IgD-negative memory B cell (primary cell): ENCODE measurements around the gene BAD. TPM values are rescaled to one million over a fixed set of nuclear protein-coding genes. Genes with fewer than 3 reads are reported as not detected.
A peak's percentile ranks its signal among the peaks of the same experiment; 100 is the strongest.
"Not testable (repeated sequence)": the region's sequence is repeated elsewhere in the genome, so short reads cannot be mapped to it uniquely, and the experiment has no call there.

ENCODE experiments used
- H3K27ac Mint-ChIP-seq, 3 donors: one replicate each; pipeline ENCODE4 v1.8.0; 2020 to 2022; ENCODE audit warnings: mild to moderate bottlenecking in 3 of 3, mixed read lengths in 3 of 3, moderate library complexity in 1 of 3
- H3K27me3 Mint-ChIP-seq: one replicate; pipeline ENCODE4 v1.8.0; 2021; ENCODE audit warnings: mixed read lengths
- H3K36me3 Mint-ChIP-seq: one replicate; pipeline ENCODE4 v1.8.0; 2020; ENCODE audit warnings: mild to moderate bottlenecking, mixed read lengths
- H3K4me1 Mint-ChIP-seq, 3 donors: one replicate each; pipeline ENCODE4 v1.8.0; 2020 to 2022; ENCODE audit warnings: mixed read lengths in 3 of 3, mild to moderate bottlenecking in 1 of 3
- H3K4me3 Mint-ChIP-seq, 4 donors: one replicate each; pipeline ENCODE4 v1.8.0; 2020 to 2022; ENCODE audit warnings: mild to moderate bottlenecking in 4 of 4, mixed read lengths in 4 of 4, moderate library complexity in 3 of 4
- H3K9me3 Mint-ChIP-seq, 3 donors: one replicate each; pipeline ENCODE4 v1.8.0; 2020 to 2021; ENCODE audit warnings: mixed read lengths in 3 of 3, mild to moderate bottlenecking in 1 of 3
- polyA plus RNA-seq: library from polyadenylated mRNA; unstranded; fragments of 300-500 nt; fragmentation: Illumina TruSeq; gene quantifications from one replicate; pipeline ENCODE4 v1.2.3, GENCODE V29; 2021

The BAD gene
- 53.2 TPM for polyA plus RNA-seq

DNA sequence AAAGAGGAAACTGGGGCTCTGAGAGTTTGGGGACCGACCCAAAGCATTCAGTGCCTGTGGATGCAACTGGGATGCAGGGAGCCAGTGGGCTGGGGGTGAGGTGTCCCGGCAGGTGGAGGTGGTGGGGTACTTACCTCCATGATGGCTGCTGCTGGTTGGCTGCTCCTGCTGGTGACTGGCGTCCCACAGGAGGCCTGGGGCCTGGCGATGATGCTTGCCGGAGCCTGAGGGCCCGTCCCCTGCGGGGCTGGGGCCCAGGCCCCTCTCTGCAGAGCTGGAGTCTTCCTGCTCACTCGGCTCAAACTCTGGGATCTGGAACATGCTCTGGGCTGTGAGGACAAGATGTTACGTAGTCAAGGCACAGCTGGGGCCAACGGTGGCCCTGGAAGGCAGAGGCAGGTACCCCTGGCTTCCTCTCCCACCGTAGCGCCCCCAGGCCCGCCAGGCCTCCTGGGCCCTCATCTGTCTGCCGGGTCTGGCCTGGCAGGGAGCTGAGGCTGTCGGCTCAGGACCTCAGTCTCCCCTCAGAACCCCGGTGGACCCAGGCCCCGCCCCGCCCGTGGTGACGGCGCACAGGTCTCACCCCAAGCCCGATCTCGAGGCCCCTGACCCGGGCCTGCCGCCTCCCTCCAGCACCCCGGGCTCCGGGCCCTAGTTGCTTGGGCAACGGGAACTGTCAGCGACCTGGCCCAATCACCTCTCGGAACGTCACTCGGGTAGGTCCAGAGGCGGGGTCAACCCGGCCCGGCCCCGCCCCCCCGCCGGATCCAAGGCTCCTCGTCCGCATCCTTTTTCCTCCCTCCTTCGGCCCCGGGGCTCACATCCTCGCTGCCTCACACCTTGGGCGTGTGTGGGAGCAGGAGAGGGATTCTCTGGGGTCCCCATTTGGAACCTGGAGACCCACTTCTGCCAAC is at the start of gene BAD:
BAD (minus strand) TSS at position 618 of the 914 bp plus-strand sequence; CDS start at position 321, 297 bp downstream.
- Mint-ChIP-seq H3K36me3 (peaks cover 2% of the 10 kb centered on the region), H3K27me3 (no peaks in the 10 kb centered on the region), H3K27ac (peak within 1 kb of the TSS; percentile 99 to 100 (median 99)), H3K9me3 (no peaks in the 10 kb centered on the region), H3K4me3 (peak within 1 kb of the TSS; percentile 89 to 96 (median 95)), H3K4me1 (peaks cover 3 to 10% (median 7%) of the 10 kb centered on the region in 3 donors)

DNA sequence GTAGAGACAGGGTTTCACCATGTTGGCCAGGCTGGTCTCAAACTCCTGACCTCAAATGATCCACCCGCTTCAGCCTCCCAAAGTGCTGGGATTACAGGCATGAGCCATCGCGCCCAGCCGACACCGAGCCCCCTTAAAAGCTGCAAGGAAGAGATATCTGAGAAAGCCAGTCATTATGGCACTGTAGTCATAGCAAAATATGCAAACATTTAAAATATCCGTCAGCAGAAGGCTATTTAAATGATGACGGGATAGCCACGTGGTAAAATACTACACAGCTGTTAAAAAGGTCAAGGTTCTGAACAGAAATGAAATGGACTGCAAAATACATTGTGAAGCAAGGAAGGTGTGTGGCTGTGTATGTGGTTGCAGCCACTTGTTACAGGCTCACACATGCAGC is 49.1 kb upstream of the BAD start:
- Mint-ChIP-seq H3K27ac (peak overlapping the region in 2 of 3 donors; percentile 35 to 89), H3K4me1 (peaks cover 17 to 30% (median 26%) of the 10 kb centered on the region in 3 donors), H3K27me3 (peaks cover 2% of the 10 kb centered on the region), H3K36me3 (no peaks in the 10 kb centered on the region), H3K9me3 (no peaks in the 10 kb centered on the region), H3K4me3 (no peak overlapping the region)

DNA sequence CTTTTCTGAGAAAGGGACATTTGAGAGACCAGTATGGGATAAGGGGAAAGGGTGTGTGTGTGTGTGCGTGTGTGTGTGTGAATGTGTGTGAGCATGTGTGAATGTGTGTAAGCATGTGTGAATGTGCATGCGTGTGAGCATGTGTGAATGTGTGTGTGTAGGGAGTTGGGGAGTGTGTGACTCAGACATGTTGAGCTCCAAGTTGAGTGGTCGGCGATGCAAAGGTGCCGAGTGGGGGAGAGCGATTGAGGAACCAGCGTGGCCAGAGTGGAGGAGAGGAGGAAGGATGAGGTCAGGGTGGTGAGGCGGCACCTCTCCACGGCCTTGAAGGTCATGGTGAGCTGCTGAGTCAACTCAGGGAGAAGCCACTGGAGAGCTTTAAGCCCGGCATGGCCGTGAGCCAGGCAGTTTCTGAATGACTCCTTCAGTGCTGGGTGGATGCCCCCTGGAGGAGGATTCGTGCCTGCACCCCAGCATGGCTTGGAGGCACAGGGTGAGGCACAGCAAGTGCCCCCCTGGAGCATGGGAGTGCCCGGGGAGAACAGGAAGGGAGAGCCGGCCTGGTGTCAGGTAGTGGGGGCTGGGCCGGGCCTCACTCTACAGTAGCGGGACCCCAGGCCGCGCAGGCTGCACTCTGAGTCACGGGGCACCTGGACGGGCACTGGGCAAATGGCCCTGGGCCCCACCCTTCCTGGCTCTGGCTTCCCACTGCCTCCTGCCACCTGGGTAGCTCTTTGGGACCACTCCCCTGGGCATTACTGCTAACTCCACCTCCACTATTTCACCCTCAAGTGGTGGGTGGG is 47.3 kb upstream of the BAD start:
- Mint-ChIP-seq H3K4me3 (peak overlapping the region in 3 of 4 donors; percentile 25 to 55 (median 39)), H3K27ac (peak overlapping the region in 2 of 3 donors; percentile 5 to 85), H3K9me3 (peaks cover 0 to 2% (median 0%) of the 10 kb centered on the region in 3 donors)

DNA sequence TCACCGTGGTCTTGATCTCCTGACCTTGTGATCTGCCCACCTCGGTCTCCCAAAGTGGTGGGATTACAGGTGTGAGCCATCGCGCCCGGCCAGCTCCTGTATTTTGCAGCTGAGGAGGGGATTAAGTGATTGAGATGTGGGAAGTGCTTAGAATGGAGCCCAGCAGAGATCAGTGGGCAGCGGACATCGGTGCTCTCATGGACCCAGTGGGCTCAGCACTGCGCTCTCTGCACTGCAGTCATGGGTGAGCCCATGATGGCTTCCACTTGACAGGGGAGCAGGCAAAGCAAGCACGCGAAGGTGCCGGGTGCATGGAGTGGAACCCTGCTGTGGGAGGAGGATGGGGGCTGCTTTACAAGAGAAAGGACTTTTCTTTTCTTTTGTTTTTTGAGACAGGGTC is 46.4 kb upstream of the BAD start:
- peaks cover 0 to 2% (median 0%) of the 10 kb centered on the region in 3 donors for H3K9me3 Mint-ChIP-seq
- no peaks in the 10 kb centered on the region for H3K36me3 Mint-ChIP-seq
- H3K4me3 Mint-ChIP-seq: no peak overlapping the region
- peaks cover 2% of the 10 kb centered on the region for H3K27me3 Mint-ChIP-seq
- H3K4me1 Mint-ChIP-seq: peaks cover 16 to 26% (median 21%) of the 10 kb centered on the region in 3 donors
- no peak overlapping the region for H3K27ac Mint-ChIP-seq

More for the DNA sequence above, 47.3 kb upstream of the BAD start:
- H3K27me3 Mint-ChIP-seq: peaks cover 2% of the 10 kb centered on the region
- H3K4me1 Mint-ChIP-seq: peaks cover 13 to 31% (median 24%) of the 10 kb centered on the region in 3 donors
- H3K36me3 Mint-ChIP-seq: no peaks in the 10 kb centered on the region

DNA sequence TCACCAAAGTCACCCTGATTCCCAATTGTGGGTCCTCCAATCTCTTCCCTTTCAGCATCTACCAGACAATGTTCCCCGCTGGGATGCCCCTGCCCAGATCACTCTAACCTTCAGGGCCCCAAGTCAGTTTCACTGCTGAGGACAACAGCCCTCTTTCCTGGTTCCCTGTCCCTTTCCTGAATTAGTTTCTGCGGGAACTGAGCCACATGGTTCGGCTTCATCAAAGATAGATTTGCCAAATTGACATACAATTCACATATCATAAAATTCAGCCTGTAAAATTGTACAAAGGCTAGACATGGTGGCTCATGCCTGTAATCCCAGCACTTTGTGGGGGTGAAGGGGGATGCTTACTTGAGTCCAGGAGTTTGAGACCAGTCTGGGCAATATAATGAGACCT is 43.5 kb upstream of the BAD start:
- Mint-ChIP-seq H3K4me3 (no peak overlapping the region), H3K4me1 (peaks cover 7 to 17% (median 10%) of the 10 kb centered on the region in 3 donors), H3K36me3 (no peaks in the 10 kb centered on the region), H3K27ac (no peak overlapping the region), H3K27me3 (no peaks in the 10 kb centered on the region), H3K9me3 (peaks cover 0 to 2% (median 0%) of the 10 kb centered on the region in 3 donors)

DNA sequence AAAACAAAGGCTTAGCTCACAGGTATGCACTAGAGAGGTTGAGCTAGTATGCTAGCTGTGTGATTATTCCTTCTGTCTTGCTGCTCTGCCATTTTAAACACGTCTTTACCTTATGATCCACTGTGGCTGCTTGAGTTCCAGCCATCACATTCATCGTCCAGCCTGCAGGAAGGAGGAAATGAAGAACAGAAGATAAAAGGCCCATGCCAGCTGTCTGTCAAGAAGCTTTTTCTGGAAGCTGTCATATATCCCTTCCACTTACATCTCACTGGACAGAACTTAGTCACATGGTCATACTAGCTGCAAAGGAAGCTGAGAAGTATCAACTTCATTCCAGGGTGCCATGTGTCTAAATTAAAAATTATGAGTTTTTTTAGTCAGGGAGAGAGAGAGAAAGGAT is 42.9 kb upstream of the BAD start:
- Mint-ChIP-seq H3K9me3 (peaks cover 0 to 2% (median 0%) of the 10 kb centered on the region in 3 donors), H3K4me1 (peaks cover 7 to 17% (median 10%) of the 10 kb centered on the region in 3 donors), H3K27me3 (no peaks in the 10 kb centered on the region), H3K27ac (no peak overlapping the region), H3K36me3 (no peaks in the 10 kb centered on the region), H3K4me3 (peak overlapping the region in 1 of 4 donors; percentile 13)

DNA sequence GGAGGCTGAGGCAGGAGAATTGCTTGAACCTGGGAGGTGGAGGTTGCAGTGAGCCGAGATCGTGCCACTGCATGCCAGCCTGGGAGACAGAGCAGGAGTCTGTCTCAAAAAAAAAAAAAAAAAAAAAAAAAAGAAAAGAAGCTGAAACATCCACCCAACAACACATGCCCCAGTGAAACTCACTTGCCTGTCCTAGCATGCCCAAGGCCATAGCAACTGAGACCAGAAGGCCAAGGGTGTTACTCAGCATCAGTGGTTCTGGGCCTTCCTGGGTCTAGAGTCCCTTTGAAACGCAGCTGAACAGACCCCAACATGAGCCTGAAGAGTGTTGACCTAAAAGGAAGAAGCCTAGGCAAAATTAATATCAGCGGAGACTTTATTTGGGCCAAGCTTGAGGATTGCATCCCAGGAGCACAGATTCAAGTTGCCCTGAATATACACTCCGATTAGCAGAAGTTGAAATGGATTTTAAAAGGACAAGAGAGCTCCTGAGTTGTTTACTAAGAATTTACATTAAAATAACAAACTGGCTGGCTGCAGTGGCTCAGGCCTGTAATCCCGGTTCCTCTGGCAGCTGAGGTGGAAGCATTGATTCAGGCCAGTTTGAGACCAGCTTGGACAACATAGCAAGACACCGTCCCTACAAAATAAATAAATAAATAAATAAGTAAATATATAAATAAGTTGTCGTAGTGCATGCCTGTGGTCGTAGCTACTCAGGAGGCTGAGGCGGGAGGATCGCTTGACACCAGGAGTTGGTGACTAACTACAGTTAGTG is 40.4 kb upstream of the BAD start:
- Mint-ChIP-seq H3K27ac (peak overlapping the region in 1 of 3 donors; percentile 46), H3K4me3 (no peak overlapping the region), H3K27me3 (no peaks in the 10 kb centered on the region), H3K36me3 (no peaks in the 10 kb centered on the region), H3K4me1 (peaks cover 5 to 9% (median 8%) of the 10 kb centered on the region in 3 donors), H3K9me3 (peaks cover 0 to 2% (median 0%) of the 10 kb centered on the region in 3 donors)

DNA sequence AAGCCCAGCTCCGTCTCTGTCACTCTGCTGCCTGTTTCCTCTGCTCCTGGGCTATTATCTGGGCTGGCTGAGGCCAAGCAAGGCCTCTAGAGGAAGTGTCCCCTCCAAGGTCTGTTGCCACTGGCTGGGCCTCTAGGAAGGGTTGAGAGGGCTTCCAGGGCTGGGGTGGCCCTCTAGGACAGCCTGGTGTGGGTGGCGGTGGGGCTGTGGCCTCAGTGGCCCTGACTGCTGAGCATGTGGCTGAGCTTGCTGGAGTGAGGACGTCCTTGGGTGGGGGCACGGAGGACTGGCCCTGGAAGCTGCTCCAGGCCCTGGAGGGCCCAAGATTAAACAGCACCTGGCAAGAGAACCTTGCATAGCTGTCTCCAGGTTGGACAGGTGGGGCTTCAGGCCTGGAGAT is 39.5 kb upstream of the BAD start:
- H3K36me3 Mint-ChIP-seq, H3K27me3 Mint-ChIP-seq, H3K9me3 Mint-ChIP-seq: not testable (repeated sequence)
- Mint-ChIP-seq H3K4me1 (peaks cover 8 to 11% (median 9%) of the 10 kb centered on the region in 3 donors), H3K27ac (peak overlapping the region in 1 of 3 donors; percentile 62), H3K4me3 (peak overlapping the region in 1 of 4 donors; percentile 24)

DNA sequence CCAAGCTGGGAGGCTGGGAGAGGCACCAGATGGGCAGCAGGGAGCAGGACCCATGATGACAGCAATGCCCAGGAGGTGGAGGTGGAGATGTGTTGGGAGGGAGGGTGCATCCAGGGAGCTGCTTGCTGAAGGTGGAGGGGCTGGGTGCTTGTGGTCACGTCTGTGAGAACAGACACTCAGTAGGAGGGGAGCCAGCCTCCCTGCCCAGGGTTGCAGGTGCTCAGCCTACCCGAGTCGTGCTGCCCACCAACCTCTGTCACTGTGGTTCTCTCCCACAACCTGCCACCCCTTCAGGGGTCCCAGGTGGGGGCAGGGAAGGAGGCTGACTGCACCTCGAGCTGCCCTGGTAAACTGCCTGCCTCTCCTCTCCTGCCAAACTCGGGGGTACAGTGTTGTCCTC is 38.9 kb upstream of the BAD start:
- H3K4me1 Mint-ChIP-seq: peaks cover 8 to 12% (median 10%) of the 10 kb centered on the region in 3 donors
- H3K27ac Mint-ChIP-seq: no peak overlapping the region
- H3K27me3 Mint-ChIP-seq: no peaks in the 10 kb centered on the region
- H3K36me3 Mint-ChIP-seq: no peaks in the 10 kb centered on the region
- peaks cover 0 to 2% (median 0%) of the 10 kb centered on the region in 3 donors for H3K9me3 Mint-ChIP-seq
- peak overlapping the region in 1 of 4 donors; percentile 24 for H3K4me3 Mint-ChIP-seq

DNA sequence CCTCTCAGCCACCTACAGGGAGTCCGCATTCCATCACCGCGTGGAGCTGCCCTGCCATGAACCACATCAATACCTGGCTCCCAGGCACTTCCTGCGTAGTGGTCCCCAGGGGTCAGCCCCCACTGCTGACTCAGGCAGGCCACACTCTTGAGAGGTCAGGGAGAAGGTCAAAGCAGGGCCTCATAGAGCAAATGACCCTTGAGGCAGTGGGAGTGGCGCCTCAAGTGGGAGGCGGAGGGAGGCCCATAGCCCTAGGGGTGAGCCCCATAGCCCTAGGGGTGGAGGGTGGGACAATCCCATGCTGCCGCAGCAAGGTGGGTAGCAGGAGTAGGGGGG is 38.4 kb upstream of the BAD start:
- Mint-ChIP-seq H3K9me3 (peaks cover 0 to 1% (median 0%) of the 10 kb centered on the region in 3 donors), H3K4me3 (no peak overlapping the region), H3K4me1 (peaks cover 8 to 13% (median 11%) of the 10 kb centered on the region in 3 donors), H3K27ac (no peak overlapping the region), H3K36me3 (no peaks in the 10 kb centered on the region), H3K27me3 (no peaks in the 10 kb centered on the region)

DNA sequence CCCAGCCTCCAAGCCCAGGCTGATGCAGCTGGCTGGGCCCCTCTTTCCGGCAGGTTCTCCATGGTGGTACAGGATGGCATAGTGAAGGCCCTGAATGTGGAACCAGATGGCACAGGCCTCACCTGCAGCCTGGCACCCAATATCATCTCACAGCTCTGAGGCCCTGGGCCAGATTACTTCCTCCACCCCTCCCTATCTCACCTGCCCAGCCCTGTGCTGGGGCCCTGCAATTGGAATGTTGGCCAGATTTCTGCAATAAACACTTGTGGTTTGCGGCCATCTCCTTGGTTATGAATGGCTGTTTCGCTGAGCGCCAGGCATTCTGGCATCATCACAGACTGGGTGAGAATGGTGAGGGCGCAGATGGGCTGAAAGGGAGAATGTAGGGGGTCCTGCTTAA is 37.1 kb upstream of the BAD start:
- Mint-ChIP-seq H3K27me3 (no peaks in the 10 kb centered on the region), H3K27ac (peak overlapping the region in 2 of 3 donors; percentile 5 to 99), H3K9me3 (no peaks in the 10 kb centered on the region), H3K4me3 (peak overlapping the region in 1 of 4 donors; percentile 98), H3K36me3 (no peaks in the 10 kb centered on the region), H3K4me1 (peaks cover 10 to 17% (median 14%) of the 10 kb centered on the region in 3 donors)

DNA sequence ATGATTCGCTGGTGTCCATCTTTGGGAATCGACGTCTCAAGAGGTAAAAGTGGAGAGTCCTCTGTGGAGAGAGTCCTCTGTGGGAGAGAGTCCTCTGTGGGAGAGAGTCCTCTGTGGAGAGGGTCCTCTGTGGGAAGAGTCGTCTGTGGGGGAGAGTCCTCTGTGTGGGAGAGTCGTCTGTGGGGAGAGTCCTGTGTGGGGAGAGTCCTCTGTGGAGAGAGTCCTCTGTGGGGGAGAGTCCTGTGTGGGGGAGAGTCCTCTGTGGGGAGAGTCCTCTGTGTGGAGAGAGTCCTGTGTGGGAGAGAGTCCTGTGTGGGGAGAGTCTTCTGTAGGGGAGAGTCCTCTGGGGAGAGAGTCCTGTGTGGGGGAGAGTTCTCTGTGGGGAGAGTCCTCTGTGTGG is 36.6 kb upstream of the BAD start:
- H3K27ac Mint-ChIP-seq: peak overlapping the region in 1 of 3 donors; percentile 99
- H3K4me1 Mint-ChIP-seq: peaks cover 10 to 19% (median 14%) of the 10 kb centered on the region in 3 donors
- H3K4me3 Mint-ChIP-seq: peak overlapping the region in 1 of 4 donors; percentile 98
- H3K36me3 Mint-ChIP-seq: no peaks in the 10 kb centered on the region
- H3K27me3 Mint-ChIP-seq: no peaks in the 10 kb centered on the region
- H3K9me3 Mint-ChIP-seq: no peaks in the 10 kb centered on the region

DNA sequence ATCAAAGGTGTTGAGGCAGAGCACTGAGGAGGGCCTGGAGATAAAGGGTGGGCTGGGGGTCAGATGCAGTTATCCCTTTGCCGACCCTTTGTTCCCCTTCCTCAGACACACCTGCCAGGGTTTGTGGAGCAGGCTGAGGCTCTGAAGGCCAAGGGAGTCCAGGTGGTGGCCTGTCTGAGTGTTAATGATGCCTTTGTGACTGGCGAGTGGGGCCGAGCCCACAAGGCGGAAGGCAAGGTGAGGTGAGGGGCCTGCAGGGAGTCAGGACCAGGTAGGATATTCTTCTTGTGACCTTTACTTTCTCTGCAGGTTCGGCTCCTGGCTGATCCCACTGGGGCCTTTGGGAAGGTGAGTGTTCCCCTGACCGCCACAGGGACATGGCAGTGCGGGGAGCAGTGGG is 36.1 kb upstream of the BAD start:
- H3K4me1 Mint-ChIP-seq: peaks cover 10 to 19% (median 14%) of the 10 kb centered on the region in 3 donors
- peak overlapping the region in 1 of 3 donors; percentile 99 for H3K27ac Mint-ChIP-seq
- no peaks in the 10 kb centered on the region for H3K36me3 Mint-ChIP-seq
- H3K9me3 Mint-ChIP-seq: no peaks in the 10 kb centered on the region
- peak overlapping the region in 2 of 4 donors; percentile 16 to 98 for H3K4me3 Mint-ChIP-seq
- no peaks in the 10 kb centered on the region for H3K27me3 Mint-ChIP-seq
